T-helper 1 cell treated with Interleukin-12 subunit alpha and Interleukin-12 subunit beta and Interleukin-4 antibody, amounts not matched to agents 30 ng/mL and 1 ng/mL, for 36 hours (primary cell): Measurements from ENCODE around the gene ANKRD10. TPM values are rescaled to one million over a fixed set of nuclear protein-coding genes. Genes with fewer than 3 reads are reported as not detected.

Experiments used
- intact Hi-C: fragments of 100-400 bp; cut with micrococcal nuclease; formaldehyde crosslinking; loops from one replicate; pipeline ENCODE4 v1.15.1; 2024
- total RNA-seq: library from RNA; stranded (reverse); gene quantifications from 2 replicates; pipeline ENCODE4 v1.2.3, GENCODE V29; 2022

Gene ANKRD10
- total RNA-seq, 1 donor from 2014 or later: 151 TPM

- intact Hi-C loops: no loop called here
Observed at GRCh38 chr13:110886870-110887596, 27.8 kb downstream of the ANKRD10 start.

GRCh38 chr13:110885966-110886869 is 28.7 kb downstream of the ANKRD10 start:
- intact Hi-C loops: no loop called here

GRCh38 chr13:110885516-110885915 is 29.4 kb downstream of the ANKRD10 start:
- intact Hi-C loops: no loop called here

- intact Hi-C loops: no loop called here
Observed at GRCh38 chr13:110884517-110884916, 30.4 kb downstream of the ANKRD10 start.

GRCh38 chr13:110883542-110883941 is 31.3 kb downstream of the ANKRD10 start:
- intact Hi-C loops: no loop called here

- intact Hi-C loops: no loop called here
Observed at GRCh38 chr13:110882972-110883371, 31.9 kb downstream of the ANKRD10 start.

GRCh38 chr13:110881839-110882627 is 32.8 kb downstream of the ANKRD10 start:
- intact Hi-C loops: no loop called here

- intact Hi-C loops: no loop called here
Observed at GRCh38 chr13:110880627-110881026, 34.2 kb downstream of the ANKRD10 start.

- intact Hi-C loops: no loop called here
Observed at GRCh38 chr13:110879482-110879881, 35.4 kb downstream of the ANKRD10 start.

GRCh38 chr13:110877737-110878258 is 37.1 kb downstream of the ANKRD10 start:
- intact Hi-C loops: no loop called here

- intact Hi-C loops: no loop called here
Observed at GRCh38 chr13:110876609-110877008, 38.3 kb downstream of the ANKRD10 start.

- intact Hi-C loops: no loop called here
Observed at GRCh38 chr13:110875241-110875640, 39.6 kb downstream of the ANKRD10 start.

- intact Hi-C loops: no loop called here
Observed at GRCh38 chr13:110874508-110874960, 40.3 kb downstream of the ANKRD10 start.

- intact Hi-C loops: no loop called here
Observed at GRCh38 chr13:110873639-110874507, 41.0 kb downstream of the ANKRD10 start.

GRCh38 chr13:110872768-110873638 is 41.9 kb downstream of the ANKRD10 start:
- intact Hi-C loops: no loop called here

GRCh38 chr13:110872034-110872767 is 42.7 kb downstream of the ANKRD10 start:
- intact Hi-C loops: no loop called here

- intact Hi-C loops: no loop called here
Observed at GRCh38 chr13:110869805-110870706, 44.8 kb downstream of the ANKRD10 start.
